Measurements from ENCODE around the gene KDM1A. TPM values are rescaled to one million over a fixed set of nuclear protein-coding genes. Genes with fewer than 3 reads are reported as not detected.

The KDM1A gene
- total RNA-seq, 1 experiment from 2014 or later = 162 TPM

DNA sequence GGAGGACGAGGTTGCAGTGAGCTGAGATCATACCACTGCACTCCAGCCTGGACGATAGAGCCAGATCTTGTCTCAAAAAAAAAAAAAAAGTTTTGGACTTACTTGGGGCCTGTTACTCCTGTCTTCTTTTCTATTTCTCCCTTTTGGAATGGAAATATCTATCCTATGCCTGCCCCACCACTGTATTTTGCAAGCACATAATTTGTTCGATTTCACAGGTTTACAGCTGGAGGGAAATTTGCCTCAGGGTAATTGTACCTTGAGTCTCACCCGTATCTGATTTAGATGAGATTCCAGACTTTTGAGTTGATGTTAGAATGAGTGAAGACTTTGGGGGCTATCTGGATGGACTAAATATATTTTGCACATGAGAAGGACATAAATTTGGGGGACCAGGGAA lies 12.2 kb upstream of the KDM1A start:
- peaks cover 8 to 18% of the 10 kb centered on the region in 2 experiments; a peak in 3 of 4 replicates for H3K4me1 ChIP-seq (ENCODE audit: control insufficient read depth in 1 of 2, insufficient read depth in 2 of 2, low read length in 2 of 2)
- no peak overlapping the region for H3K9ac ChIP-seq (ENCODE audit: low read length)
- H3K9me2 ChIP-seq (ENCODE audit: insufficient read depth) = no peaks in the 10 kb centered on the region
- H3K4me3 ChIP-seq (replicated peaks in 1 of 2; ENCODE audit: low read depth in 1 of 2, low read length in 2 of 2) = no peak overlapping the region
- intact Hi-C loops (cut with micrococcal nuclease) = no loop called here
- BruUV-seq (replicated peaks) = no TSS peak
- no peak overlapping the region for H2AFZ ChIP-seq (ENCODE audit: low read depth, low read length, poor library complexity, severe bottlenecking)
- no peaks in the 10 kb centered on the region for H3K27me3 ChIP-seq (ENCODE audit: insufficient read depth, low read length)
- ChIA-PET POLR2A (no interaction called here), CTCF (no interaction called here), RAD21 (ENCODE audit: low non-redundant PET in 1 of 2, low total read pairs in 2 of 2, uncharacterized antibody in 2 of 2, unreplicated experiment in 2 of 2) (no interaction called here)
- H3K79me2 ChIP-seq (ENCODE audit: insufficient read depth, low read length) = no peaks in the 10 kb centered on the region
- no peaks in the 10 kb centered on the region for H4K20me1 ChIP-seq (ENCODE audit: insufficient read depth)
- no peaks in the 10 kb centered on the region for H3K9me3 ChIP-seq (ENCODE audit: control insufficient read depth in 1 of 2, insufficient read depth in 1 of 2, low read depth in 1 of 2, low read length in 2 of 2)
- H3K36me3 ChIP-seq (ENCODE audit: control insufficient read depth in 1 of 2, insufficient read depth in 2 of 2, low read length in 2 of 2) = no peaks in the 10 kb centered on the region
- DNase-seq (ENCODE audit: low read depth, low spot score) = no peak
- TF ChIP-seq EZH2 (IDR thresholded peaks at IDR 0.05) = no peak
- no peak for TF ChIP-seq POLR2A (IDR thresholded peaks at IDR 0.05; ENCODE audit: borderline replicate concordance, extremely low read depth, insufficient read depth, insufficient read length)
- no peak for TF ChIP-seq ZNF274 (IDR thresholded peaks at IDR 0.05; ENCODE audit: low read depth, low read length)
- H3K4me2 ChIP-seq (ENCODE audit: low read length) = no peak overlapping the region
- no peak for ATAC-seq
- H3K27ac ChIP-seq (ENCODE audit: low read depth, low read length) = no peak overlapping the region

- CTCF ChIA-PET = no interaction called here
- no peak for ATAC-seq
These were observed 10.4 kb upstream of the KDM1A start for GRCh38 chr1:23008901-23009300.

More at GRCh38 chr1:23008901-23009300, 10.4 kb upstream of the KDM1A start:
- Histone ChIP-seq H3K36me3 (ENCODE audit: control insufficient read depth in 1 of 2, insufficient read depth in 2 of 2, low read length in 2 of 2) (no peaks in the 10 kb centered on the region), H3K79me2 (ENCODE audit: insufficient read depth, low read length) (no peaks in the 10 kb centered on the region), H4K20me1 (ENCODE audit: insufficient read depth) (no peaks in the 10 kb centered on the region), H3K9ac (ENCODE audit: low read length) (no peak overlapping the region), H3K4me2 (ENCODE audit: low read length) (no peak overlapping the region), H3K27ac (ENCODE audit: low read depth, low read length) (no peak overlapping the region), H3K4me3 (replicated peaks in 1 of 2; ENCODE audit: low read depth in 1 of 2, low read length in 2 of 2) (no peak overlapping the region), H3K9me2 (ENCODE audit: insufficient read depth) (no peaks in the 10 kb centered on the region), H3K9me3 (ENCODE audit: control insufficient read depth in 1 of 2, insufficient read depth in 1 of 2, low read depth in 1 of 2, low read length in 2 of 2) (no peaks in the 10 kb centered on the region), H3K4me1 (ENCODE audit: control insufficient read depth in 1 of 2, insufficient read depth in 2 of 2, low read length in 2 of 2) (peaks cover 8 to 23% of the 10 kb centered on the region in 2 experiments; a peak in 3 of 4 replicates), H2AFZ (ENCODE audit: low read depth, low read length, poor library complexity, severe bottlenecking) (no peak overlapping the region), H3K27me3 (ENCODE audit: insufficient read depth, low read length) (no peaks in the 10 kb centered on the region)
- POLR2A ChIA-PET = no interaction called here
- intact Hi-C loops (cut with micrococcal nuclease) = no loop called here
- no TSS peak for BruUV-seq (replicated peaks)
- TF ChIP-seq SRF (IDR thresholded peaks at IDR 0.05; ENCODE audit: low read depth) (no peak), ZFX (IDR thresholded peaks at IDR 0.05) (no peak), TCF7L2 (IDR thresholded peaks at IDR 0.05; ENCODE audit: borderline replicate concordance, extremely low read depth, insufficient read depth, insufficient read length) (no peak), ZBTB33 (IDR thresholded peaks at IDR 0.05; ENCODE audit: extremely low read depth, insufficient replicate concordance, low read length) (no peak), MAX (IDR thresholded peaks at IDR 0.05) (no peak), EZH2phosphoT487 (IDR thresholded peaks at IDR 0.05; ENCODE audit: borderline replicate concordance) (no peak), YY1 (IDR thresholded peaks at IDR 0.05; ENCODE audit: extremely low read depth, insufficient replicate concordance, low read depth, low read length) (no peak), JUND (IDR thresholded peaks at IDR 0.05) (no peak), CBX3 (IDR thresholded peaks at IDR 0.05; ENCODE audit: low read depth) (no peak), RAD21 (IDR thresholded peaks at IDR 0.05; ENCODE audit: low read depth) (no peak), SIN3A (IDR thresholded peaks at IDR 0.05; ENCODE audit: low read depth) (no peak), SP1 (IDR thresholded peaks at IDR 0.05; ENCODE audit: low read depth) (no peak), POLR2AphosphoS5 (IDR thresholded peaks at IDR 0.05; ENCODE audit: low read depth, low read length) (no peak), CEBPB (IDR thresholded peaks at IDR 0.05; ENCODE audit: low read depth) (no peak), POLR2A (IDR thresholded peaks at IDR 0.05; ENCODE audit: borderline replicate concordance, extremely low read depth, insufficient read depth, insufficient read length) (no peak), EZH2 (IDR thresholded peaks at IDR 0.05) (no peak), ZNF274 (IDR thresholded peaks at IDR 0.05; ENCODE audit: low read depth, low read length) (no peak)
- TF ChIP-seq, protein P1, sequence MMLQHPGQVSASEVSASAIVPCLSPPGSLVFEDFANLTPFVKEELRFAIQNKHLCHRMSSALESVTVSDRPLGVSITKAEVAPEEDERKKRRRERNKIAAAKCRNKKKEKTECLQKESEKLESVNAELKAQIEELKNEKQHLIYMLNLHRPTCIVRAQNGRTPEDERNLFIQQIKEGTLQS (IDR thresholded peaks at IDR 0.05) = no peak
- DNase-seq (ENCODE audit: low read depth, low spot score) = no peak
- RAD21 ChIA-PET (ENCODE audit: low non-redundant PET in 1 of 2, low total read pairs in 2 of 2, uncharacterized antibody in 2 of 2, unreplicated experiment in 2 of 2) = no interaction called here
